WI38 (cell line): ENCODE data around the gene DHCR7.

ENCODE experiments used
- H3K4me3 ChIP-seq: 2 replicates; pipeline ENCODE4 v1.5.1; 2011; ENCODE audit warnings: low read depth, mild to moderate bottlenecking, control low read depth, low read length
- TF ChIP-seq, protein P1 (sequence below): IDR thresholded peaks from 2 replicates; pipeline ENCODE4 v1.5.1; 2012; ENCODE audit warnings: low read depth, mild to moderate bottlenecking, control low read depth, low read length

DHCR7 gene

DNA sequence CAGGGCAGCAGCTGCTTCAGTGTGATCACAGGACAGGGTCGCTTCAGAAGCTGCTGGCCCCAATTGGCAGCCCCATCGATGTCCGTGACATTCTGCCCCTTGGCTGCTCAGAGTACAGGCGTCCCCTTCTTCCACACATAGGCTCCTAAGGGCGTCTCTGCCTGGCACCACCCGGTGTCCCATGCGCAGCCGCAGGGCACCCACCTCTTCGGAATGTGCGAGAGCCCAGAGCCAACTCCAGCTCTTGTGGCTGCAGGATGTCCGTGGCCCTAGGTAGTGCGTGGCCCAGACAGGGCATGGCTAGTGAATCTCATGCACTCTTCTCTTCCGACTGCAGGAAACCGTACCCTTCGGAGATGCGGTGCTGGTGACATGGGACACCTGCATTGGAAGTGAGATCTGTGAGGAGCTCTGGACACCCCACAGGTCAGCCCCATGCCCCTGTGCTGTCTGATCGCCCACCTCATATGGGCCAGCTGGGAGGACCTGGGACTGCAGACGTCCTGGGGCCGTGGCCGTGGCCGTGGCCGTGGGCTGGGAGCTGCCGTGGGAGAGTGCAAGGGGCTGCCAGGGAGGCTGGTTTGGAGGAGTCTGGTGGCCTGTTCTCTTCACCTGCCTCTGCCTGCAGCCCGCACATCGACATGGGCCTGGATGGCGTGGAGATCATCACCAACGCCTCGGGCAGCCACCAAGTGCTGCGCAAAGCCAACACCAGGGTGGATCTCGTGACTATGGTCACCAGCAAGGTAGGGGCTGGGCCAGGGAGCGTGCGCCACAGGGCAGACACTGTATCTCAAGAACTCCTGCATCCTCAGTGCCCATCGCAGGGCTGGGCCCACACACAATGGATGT is 25.0 kb upstream of the DHCR7 start:
- TF ChIP-seq, protein P1, sequence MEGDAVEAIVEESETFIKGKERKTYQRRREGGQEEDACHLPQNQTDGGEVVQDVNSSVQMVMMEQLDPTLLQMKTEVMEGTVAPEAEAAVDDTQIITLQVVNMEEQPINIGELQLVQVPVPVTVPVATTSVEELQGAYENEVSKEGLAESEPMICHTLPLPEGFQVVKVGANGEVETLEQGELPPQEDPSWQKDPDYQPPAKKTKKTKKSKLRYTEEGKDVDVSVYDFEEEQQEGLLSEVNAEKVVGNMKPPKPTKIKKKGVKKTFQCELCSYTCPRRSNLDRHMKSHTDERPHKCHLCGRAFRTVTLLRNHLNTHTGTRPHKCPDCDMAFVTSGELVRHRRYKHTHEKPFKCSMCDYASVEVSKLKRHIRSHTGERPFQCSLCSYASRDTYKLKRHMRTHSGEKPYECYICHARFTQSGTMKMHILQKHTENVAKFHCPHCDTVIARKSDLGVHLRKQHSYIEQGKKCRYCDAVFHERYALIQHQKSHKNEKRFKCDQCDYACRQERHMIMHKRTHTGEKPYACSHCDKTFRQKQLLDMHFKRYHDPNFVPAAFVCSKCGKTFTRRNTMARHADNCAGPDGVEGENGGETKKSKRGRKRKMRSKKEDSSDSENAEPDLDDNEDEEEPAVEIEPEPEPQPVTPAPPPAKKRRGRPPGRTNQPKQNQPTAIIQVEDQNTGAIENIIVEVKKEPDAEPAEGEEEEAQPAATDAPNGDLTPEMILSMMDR: no peak
- H3K4me3 ChIP-seq: no peak overlapping the region

DNA sequence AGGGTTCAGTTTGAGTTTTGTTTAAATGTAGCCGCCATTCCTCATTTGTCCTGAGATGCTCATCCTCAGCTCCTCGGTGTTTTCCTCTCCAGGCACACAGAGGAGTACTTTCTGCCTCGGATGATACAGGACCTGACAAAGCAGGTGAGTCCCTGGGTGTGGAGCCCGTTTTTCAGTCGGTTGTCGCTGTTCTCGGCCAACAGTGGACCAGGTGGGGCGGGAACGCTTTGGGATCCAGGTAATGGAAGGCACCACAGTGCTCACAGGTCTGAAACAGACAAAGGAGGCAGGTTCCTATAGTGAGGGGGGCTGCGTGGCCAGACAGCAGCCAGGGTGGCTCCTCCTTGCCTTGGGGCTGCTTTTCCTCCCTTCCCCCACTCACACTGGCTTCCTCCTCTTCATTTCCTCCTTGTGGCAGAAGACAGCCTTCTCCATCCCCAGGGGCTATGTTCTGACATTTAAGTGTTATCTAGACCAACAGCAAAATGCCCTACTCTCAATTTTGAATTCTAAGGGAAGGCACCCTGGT is 24.2 kb upstream of the DHCR7 start:
- H3K4me3 ChIP-seq: no peak overlapping the region
- TF ChIP-seq, protein P1: no peak

DNA sequence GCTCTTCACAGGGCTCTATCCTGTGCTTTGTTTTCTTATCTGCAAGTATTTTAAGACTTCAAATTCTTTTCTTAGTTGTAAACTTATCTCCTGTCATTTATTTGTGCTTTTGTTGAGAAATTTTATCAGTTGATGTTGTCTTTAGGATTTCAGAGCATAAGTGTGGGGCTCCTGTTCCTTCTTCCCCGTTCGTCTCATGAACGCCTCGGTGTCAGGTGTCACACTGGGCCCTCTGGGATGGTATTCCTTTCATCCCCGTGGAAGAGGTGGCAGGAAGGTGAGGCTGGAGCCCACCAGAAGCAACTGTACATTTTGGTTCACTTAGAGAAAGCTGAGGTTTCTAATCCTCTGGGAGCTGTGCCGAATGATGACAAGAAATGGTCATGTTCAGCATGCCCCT is 22.8 kb upstream of the DHCR7 start:
- no peak overlapping the region for H3K4me3 ChIP-seq
- TF ChIP-seq, protein P1: no peak

DNA sequence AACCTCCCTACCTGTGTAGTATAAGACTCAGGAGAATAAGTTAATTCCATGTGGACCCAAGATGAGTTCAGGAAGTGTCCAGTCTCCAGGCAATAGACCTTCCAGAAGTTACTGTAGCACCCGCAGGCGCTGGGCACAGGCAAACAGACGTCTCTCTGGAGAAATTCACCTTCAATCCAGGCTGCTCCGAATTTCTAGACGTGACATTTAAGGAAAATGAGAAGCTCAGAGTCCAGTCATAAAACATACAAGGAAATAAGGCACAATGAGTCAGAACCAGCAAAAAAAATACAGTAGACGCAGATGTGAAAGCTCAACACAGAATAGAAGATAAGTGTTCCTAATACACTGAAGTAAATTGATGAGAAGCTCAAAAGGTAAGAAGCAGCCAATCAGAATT is 19.0 kb upstream of the DHCR7 start:
- TF ChIP-seq, protein P1: no peak

DNA sequence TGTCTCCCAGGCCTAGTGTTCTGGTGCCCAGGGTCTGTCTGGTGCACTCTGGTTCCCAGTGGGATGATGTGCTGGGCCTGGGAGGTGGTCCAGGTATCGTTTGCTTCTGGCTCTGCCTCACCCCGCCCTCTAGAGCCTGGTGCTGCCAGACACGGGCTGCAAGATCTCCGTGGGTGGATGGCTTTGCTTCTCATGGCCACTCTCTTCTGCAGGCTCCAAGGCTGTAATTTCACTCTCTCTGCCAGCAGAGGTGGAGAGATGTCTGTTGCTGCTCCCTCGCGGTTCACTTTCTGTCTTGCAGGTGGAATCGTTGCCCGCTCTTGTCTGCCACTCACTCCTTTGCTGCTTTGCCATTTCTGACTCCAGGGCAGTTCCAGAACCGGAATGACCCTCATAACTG is 18.2 kb upstream of the DHCR7 start:
- TF ChIP-seq, protein P1: no peak
- no peak overlapping the region for H3K4me3 ChIP-seq

More for the DNA sequence above, 19.0 kb upstream of the DHCR7 start:
- H3K4me3 ChIP-seq: no peak overlapping the region

DNA sequence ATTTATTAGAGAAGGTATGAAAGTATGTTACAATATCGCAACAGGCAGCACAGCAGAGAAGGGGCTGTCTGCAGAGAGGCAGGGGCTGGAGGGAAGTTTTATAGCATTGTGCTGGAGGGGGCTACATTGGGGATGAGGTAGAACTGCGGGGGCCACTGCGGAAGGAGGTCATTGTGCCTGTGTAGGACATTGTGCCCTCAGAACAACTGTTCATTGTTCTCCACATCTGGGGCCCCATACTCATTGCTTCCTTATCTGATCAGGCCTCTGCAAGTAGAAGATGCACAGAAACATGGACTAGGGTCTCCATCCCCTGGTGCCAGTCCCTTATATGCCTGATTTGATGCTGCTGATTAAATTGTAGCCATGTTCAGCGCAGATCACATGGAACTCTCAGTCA is 16.9 kb upstream of the DHCR7 start:
- no peak overlapping the region for H3K4me3 ChIP-seq
- TF ChIP-seq, protein P1: no peak
